ENCODE measurements around the gene FSIP1.

FSIP1 gene

GRCh38 chr15:39701988-39702387 is 80.7 kb downstream of the FSIP1 start:
- no peak for TF ChIP-seq CTCF (conservative IDR thresholded peaks at IDR 0.05; ENCODE audit: low read depth, low read length)
- no peak for DNase-seq (ENCODE audit: low read depth)
- H3K4me3 ChIP-seq (ENCODE audit: low read length), result no peak overlapping the region

GRCh38 chr15:39700375-39700700 is 82.3 kb downstream of the FSIP1 start:
- no peak overlapping the region for H3K4me3 ChIP-seq (ENCODE audit: low read length)
- TF ChIP-seq CTCF (conservative IDR thresholded peaks at IDR 0.05; ENCODE audit: low read depth, low read length), result no peak
- DNase-seq (ENCODE audit: low read depth), result no peak

- no peak for TF ChIP-seq CTCF (conservative IDR thresholded peaks at IDR 0.05; ENCODE audit: low read depth, low read length)
- DNase-seq (ENCODE audit: low read depth), result no peak
Measured at GRCh38 chr15:39699516-39700374, 82.9 kb downstream of the FSIP1 start.

GRCh38 chr15:39698444-39699390 is 83.9 kb downstream of the FSIP1 start:
- DNase-seq (ENCODE audit: low read depth), result no peak
- no peak overlapping the region for H3K4me3 ChIP-seq (ENCODE audit: low read length)
- no peak for TF ChIP-seq CTCF (conservative IDR thresholded peaks at IDR 0.05; ENCODE audit: low read depth, low read length)

More at GRCh38 chr15:39699516-39700374, 82.9 kb downstream of the FSIP1 start:
- no peak overlapping the region for H3K4me3 ChIP-seq (ENCODE audit: low read length)

- H3K4me3 ChIP-seq (ENCODE audit: low read length), result no peak overlapping the region
- TF ChIP-seq CTCF (conservative IDR thresholded peaks at IDR 0.05; ENCODE audit: low read depth, low read length), result no peak
- DNase-seq (ENCODE audit: low read depth), result no peak
Measured at GRCh38 chr15:39697509-39697908, 85.1 kb downstream of the FSIP1 start.

GRCh38 chr15:39695793-39696192 is 86.8 kb downstream of the FSIP1 start:
- TF ChIP-seq CTCF (conservative IDR thresholded peaks at IDR 0.05; ENCODE audit: low read depth, low read length), result no peak
- H3K4me3 ChIP-seq (ENCODE audit: low read length), result no peak overlapping the region
- no peak for DNase-seq (ENCODE audit: low read depth)
